HG02642 (cell line): ENCODE data around the gene PRCC.

Source experiments
- ATAC-seq: cut with Tn5 transposase; IDR thresholded peaks from one replicate; pipeline ENCODE4 v1.9.1; 2021; ENCODE audit warnings: mild to moderate bottlenecking; ENCODE audit not compliant: unreplicated experiment, poor library complexity

Gene PRCC

GRCh38 chr1:156743367-156744302, 23.7 kb upstream of the PRCC start:
- ATAC-seq: no peak

- ATAC-seq: no peak
These were observed 23.0 kb upstream of the PRCC start for GRCh38 chr1:156744344-156744743.

- no peak for ATAC-seq
These were observed 22.4 kb upstream of the PRCC start for GRCh38 chr1:156744786-156745419.

- no peak for ATAC-seq
These were observed 21.5 kb upstream of the PRCC start for GRCh38 chr1:156745881-156746280.

- ATAC-seq: no peak
These were observed 21.0 kb upstream of the PRCC start for GRCh38 chr1:156746406-156746727.

GRCh38 chr1:156746728-156747631, 20.4 kb upstream of the PRCC start:
- no peak for ATAC-seq

GRCh38 chr1:156747742-156748669, 19.3 kb upstream of the PRCC start:
- ATAC-seq: no peak

GRCh38 chr1:156748670-156749418, 18.5 kb upstream of the PRCC start:
- no peak for ATAC-seq

- ATAC-seq: no peak
These were observed 17.8 kb upstream of the PRCC start for GRCh38 chr1:156749419-156750118.

- no peak for ATAC-seq
These were observed 17.1 kb upstream of the PRCC start for GRCh38 chr1:156750191-156750672.

GRCh38 chr1:156750711-156751450, 16.5 kb upstream of the PRCC start:
- peak; percentile 20 for ATAC-seq

GRCh38 chr1:156751451-156751756, 15.9 kb upstream of the PRCC start, which contains the start of gene HDGF:
TSS of gene HDGF (minus strand) at chr1:156751675. CDS start at chr1:156751429, 246 bp downstream.
- peak; percentile 27 for ATAC-seq

- peak; percentile 81 for ATAC-seq
These were observed 15.4 kb upstream of the PRCC start for GRCh38 chr1:156751757-156752481.

- no peak for ATAC-seq
These were observed 14.4 kb upstream of the PRCC start for GRCh38 chr1:156752843-156753482.

GRCh38 chr1:156754219-156754618, 13.1 kb upstream of the PRCC start:
- ATAC-seq: no peak

- ATAC-seq: no peak
These were observed 11.8 kb upstream of the PRCC start for GRCh38 chr1:156755527-156755950.
